HG03558 (cell line): ENCODE measurements around the gene CACNA1D.

Experiments used
- ATAC-seq: cut with Tn5 transposase; IDR thresholded peaks from one replicate; pipeline ENCODE4 v1.9.1; 2021; ENCODE audit warnings: moderate number of reproducible peaks; ENCODE audit not compliant: unreplicated experiment; ENCODE audit errors: extremely low read depth

CACNA1D gene

DNA sequence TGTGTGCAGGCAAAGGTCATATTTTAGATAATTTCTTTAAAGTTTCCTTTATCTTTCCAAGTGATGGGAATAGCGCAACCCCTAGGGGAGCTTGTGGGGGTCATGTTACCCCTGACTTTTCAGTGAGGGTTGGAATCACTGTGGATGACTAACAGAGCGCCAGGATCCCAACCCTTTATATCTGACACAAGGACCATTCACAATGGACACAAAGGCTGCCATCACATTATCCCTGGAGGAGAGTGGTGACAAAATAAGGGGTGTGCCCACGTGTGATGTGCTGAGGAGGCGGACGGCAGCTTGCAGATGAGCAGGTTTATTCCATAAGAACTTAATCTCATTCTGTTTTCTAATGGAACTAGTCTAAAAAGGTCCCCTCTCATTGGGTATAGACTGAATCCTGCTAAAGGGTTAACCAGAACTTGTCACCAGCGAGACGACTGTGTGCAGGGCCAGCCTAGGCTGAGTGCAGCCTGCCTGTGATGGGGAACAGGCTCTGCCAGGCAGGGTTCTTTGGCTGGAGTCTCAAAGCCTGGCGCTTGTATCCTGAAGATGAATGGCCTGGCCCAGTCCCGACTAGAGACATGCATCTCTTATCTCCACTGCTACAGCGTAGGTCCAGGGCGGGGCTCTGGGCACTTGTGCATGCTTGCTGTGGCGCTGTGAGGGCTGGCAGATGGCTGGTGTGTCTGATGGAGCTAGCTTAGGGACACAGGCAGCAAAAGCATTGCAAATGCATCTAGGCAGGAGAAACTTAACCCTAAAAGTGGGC, 301.6 kb downstream of the CACNA1D start:
- ATAC-seq, result no peak

DNA sequence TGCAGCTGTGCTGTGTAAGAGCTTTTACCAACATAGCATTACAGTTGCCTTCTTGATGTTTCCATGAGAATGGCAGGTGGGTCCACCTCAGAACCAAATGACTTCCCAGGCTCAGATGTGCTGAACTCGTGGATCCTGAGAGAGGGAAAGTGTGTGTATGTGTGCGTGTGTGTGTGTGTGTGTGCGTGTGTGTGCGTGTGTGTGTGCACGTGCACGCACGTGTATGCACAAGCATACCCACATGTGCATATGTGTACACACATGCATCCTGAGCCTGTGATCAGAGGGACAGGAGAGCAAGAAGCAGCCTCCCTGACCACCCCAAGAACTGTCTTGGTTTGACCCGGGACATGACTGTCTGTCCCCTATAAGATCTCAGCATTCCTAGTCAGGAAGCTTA, 303.7 kb downstream of the CACNA1D start:
- ATAC-seq, result no peak

DNA sequence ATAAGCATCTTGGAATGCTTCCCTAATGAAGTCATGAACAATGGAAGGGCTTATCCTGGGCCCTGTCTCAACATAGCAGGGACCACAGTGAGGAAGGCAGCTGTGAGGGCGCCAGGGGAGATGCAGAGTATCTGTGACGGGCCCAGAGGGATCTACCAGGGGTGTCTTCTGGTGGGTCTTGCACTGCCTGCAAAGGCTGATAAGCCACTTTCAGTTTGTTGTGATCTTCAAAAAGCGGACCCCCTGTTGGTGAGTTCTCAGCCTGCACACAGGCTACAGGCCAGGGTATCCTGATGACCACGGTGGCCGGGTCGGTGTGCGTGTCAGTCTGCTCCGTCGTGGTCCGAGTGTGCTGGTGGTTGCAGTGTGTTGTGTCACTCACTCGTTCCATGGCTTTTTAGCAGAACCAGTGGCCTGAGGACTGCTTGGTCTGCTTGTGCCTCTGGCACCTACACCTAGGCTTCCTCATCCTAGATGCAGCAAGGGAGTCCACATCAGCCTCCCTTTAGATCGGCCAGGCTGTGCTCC, 305.0 kb downstream of the CACNA1D start:
- no peak for ATAC-seq

DNA sequence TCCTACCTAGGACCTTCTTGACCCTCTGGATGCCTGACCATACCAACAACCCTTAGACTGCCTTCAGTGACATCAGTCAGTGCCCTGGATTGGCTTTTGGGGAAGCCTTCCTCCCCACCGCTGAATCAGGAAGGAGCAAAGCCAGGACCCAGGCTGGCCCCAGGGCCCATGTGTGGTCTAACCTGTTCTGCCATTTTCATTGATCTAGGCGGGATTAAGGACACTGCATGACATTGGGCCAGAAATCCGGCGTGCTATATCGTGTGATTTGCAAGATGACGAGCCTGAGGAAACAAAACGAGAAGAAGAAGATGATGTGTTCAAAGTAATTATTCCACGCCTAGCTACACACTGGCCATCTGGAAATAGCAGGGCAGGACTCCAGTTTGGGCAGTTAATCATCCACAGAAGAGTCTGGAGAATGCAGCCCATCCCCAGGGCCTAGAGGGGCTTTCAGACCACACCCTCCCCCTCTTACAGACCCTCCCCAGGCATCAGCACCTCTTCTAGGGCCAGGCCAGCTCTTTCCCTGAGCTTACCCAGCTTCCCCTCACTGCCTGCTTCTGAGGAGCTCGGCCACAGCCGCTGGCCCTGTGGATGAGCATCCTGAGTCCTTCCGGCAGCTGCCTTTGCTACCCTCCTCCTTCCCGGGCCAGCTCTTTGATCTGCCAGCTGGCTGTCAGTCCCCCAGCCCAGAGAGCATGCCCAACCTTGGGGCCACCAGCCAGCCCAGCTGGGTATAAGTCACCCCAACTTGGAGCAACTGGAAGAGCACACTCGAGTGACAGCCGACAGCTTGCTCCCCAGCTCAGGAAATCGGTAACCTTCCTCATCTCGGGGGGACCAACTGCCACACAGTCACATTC, 305.9 kb downstream of the CACNA1D start:
- ATAC-seq, result no peak

DNA sequence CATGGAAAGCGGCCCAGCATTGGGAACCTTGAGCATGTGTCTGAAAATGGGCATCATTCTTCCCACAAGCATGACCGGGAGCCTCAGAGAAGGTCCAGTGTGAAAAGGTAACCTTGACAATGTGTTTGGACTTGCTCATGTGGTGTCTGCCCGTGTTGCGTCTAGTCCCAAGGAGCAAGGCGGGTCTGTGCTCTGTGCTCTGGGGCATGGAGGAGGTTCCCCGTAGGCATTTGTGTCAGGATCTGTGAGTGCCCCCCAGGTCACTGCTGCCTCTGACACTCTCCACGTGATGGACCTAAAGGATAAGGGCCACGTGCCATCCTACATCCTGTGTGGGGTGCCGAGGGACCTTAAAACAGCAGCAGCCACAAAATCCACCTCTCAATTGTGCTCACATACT, 306.9 kb downstream of the CACNA1D start:
- no peak for ATAC-seq

DNA sequence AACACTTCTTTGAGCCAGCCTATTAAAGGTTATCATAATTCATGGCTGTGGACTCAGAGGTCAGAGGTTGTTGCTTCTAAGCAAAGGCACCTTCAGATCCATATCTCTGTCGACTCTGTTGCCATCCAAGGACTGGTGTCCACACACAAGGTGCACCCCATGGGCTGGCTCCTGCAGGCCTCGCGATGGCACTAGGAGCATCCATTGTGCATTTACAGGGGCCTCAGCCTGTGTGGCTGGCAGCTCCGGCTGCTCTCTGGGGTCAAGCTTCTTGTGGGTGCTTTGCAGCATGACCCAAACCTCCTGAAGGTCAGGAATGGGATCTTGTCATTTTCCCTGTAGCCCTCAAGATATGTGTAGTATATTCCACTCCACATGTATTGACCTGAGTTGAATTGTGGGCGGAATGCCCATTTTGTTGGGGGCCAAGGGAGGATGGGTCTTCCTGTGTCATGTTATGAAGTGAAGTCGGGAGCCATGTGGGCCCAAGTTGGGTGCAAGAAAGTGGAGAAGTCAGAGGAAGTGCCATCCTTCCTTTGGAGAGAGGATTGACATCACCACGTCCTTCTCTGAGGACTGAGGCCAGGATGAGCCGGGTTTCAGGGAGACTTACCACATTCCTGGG, 308.0 kb downstream of the CACNA1D start:
- no peak for ATAC-seq

GRCh38 chr3:53803124-53803815, 308.9 kb downstream of the CACNA1D start:
- ATAC-seq, result no peak

DNA sequence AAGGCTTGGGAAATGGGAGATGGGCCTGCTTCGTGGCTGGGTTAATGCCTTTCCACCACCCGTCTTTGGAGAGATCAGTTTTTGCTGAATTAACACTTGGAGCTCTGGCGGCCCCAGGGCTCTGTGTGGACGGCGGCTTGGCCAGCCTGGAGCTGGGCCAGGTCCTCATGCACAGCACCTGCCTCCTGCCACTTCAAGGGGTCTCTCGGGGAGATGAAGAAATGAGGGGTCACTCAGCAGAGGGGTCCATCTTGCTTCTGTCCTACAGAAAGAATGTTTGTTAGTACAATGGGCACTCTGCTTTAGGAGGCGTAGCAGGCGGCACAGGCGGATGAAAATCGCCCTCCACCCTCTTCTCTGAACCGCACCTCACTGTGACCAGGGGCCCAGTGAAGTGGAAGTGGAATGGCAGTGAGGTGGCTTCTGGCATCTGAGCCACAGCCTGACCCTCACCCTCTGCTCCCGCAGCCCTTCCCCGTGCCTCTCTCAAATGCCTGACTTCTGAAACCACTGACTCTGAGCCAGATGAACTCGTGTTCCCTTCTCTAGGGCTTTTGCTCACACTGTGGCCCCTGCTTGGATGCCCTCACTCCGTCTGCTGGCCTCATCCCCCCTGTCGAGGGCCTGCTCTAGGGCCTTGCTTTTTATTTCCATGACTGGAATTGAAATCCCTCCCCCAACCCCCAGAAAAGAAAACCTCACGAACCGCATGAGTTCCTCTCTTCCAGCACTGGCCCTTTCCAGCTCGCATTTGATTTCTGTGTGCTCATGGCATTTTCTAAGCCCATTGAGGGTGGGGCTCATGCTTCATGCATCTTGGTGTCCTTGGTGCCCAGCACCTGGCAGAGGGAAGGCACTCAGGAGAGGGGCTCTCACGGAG, 309.6 kb downstream of the CACNA1D start:
- ATAC-seq, result no peak

GRCh38 chr3:53804697-53805462, 310.5 kb downstream of the CACNA1D start:
- ATAC-seq, result peak; percentile 43

DNA sequence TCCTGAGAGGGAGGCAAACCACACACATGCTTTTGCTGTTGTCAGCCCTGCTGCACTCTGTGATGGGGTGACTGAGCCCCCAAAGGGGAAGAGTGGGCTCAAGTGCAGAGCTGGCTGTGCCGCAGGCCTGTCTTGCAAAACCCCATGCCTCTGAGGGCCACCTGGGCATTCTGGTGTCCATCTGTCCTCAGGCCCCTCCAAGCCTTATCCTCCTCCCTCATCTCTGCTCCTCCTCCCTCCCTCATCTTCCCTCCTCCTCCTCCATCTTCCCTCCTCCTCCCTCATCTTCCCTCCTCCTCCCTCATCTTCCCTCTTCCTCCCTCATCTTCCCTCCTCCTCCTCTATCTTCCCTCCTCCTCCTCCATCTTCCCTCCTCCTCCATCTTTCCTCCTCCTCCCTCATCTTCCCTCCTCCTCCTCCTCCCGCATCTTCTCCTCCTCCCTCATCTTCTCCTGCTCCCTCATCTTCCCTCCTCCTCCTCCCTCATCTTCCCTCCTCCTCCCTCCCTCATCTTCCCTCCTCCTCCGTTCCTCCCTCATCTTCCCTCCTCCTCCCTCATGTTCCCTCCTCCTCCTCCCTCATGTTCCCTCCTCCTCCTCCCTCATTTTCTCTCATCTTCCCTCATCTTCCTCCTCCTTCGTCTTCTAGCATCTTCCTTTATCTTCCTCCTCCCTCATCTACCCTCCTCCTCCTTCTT, 311.2 kb downstream of the CACNA1D start:
- no peak for ATAC-seq

GRCh38 chr3:53806182-53807116, 312.0 kb downstream of the CACNA1D start:
- no peak for ATAC-seq

- no peak for ATAC-seq
Observed at GRCh38 chr3:53807117-53807810, 312.9 kb downstream of the CACNA1D start.

DNA sequence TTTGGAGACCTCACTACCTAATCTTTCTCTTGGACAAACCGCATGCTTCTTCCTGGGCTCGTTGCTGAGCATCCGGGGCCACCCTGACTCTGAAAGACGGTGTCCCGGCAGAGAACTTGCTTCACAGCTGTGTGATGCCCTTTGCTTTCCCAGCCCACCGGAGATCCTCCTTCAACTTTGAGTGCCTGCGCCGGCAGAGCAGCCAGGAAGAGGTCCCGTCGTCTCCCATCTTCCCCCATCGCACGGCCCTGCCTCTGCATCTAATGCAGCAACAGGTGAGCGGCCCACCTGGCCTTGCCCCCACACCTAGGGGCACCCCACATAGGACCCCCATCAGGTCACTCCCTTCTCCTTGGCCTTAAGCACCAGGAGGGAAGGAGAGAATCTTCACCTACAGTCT, 314.1 kb downstream of the CACNA1D start:
- ATAC-seq, result no peak

GRCh38 chr3:53809267-53809666, 314.9 kb downstream of the CACNA1D start:
- no peak for ATAC-seq

DNA sequence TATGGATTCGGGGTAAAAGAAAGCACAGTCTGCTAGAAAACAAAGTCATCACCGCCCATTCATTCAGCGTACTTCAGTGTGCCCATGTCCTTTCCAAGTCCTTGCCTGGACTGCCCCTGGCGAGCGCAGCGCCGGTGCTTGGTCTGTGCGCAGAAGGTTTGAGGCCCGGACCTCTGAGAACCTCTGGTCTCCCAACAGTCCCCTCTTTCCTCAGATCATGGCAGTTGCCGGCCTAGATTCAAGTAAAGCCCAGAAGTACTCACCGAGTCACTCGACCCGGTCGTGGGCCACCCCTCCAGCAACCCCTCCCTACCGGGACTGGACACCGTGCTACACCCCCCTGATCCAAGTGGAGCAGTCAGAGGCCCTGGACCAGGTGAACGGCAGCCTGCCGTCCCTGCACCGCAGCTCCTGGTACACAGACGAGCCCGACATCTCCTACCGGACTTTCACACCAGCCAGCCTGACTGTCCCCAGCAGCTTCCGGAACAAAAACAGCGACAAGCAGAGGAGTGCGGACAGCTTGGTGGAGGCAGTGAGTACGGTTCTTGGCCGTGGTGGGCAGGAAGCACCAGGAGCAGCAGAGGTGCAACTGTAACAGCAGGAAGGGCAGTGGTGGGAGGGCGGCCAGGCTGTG, 315.5 kb downstream of the CACNA1D start:
- ATAC-seq, result no peak
